A673 (cell line): ENCODE measurements around the gene ARHGAP18. TPM values are rescaled to one million over a fixed set of nuclear protein-coding genes. Genes with fewer than 3 reads are reported as not detected.

Experiments
- BruUV-seq: library from RNA; stranded (reverse); fragments of 400-500 nt; replicated peaks from 2 replicates; lab custom pipeline; 2021; lab: Mats Ljungman, UMichigan
- CTCF ChIA-PET: fragments of 300-600 bp; sonication (Branson Sonifier 250); formaldehyde crosslinking; loops from one replicate; lab custom pipeline; 2022; ENCODE audit warnings: antibody characterized with exemption; lab: Charles Lee
- POLR2A ChIA-PET: fragments of 300-600 bp; sonication (Branson Sonifier 250); formaldehyde crosslinking; loops from one replicate; lab custom pipeline; 2022; ENCODE audit warnings: antibody characterized with exemption; ENCODE audit not compliant: low non-redundant PET; lab: Charles Lee
- DNase-seq: peaks from one replicate; pipeline ENCODE4 v3.0.0-alpha.2; 2015; ENCODE audit warnings: low spot score
- H3K27ac ChIP-seq: fragments of 200-600 bp; sonication (generic); 2 replicates; pipeline ENCODE4 v1.5.1; 2016; ENCODE audit warnings: mixed run types, low read depth, mild to moderate bottlenecking, mixed read lengths, antibody characterized with exemption, low read length; ENCODE audit not compliant: poor library complexity, severe bottlenecking
- H3K27me3 ChIP-seq: fragments of 200-600 bp; sonication (generic); replicated peaks from 2 replicates; pipeline ENCODE4 v1.6.1; 2017; ENCODE audit warnings: mixed run types, low read depth, mild to moderate bottlenecking, mixed read lengths, antibody characterized with exemption, low read length; ENCODE audit not compliant: insufficient read depth, poor library complexity
- H3K36me3 ChIP-seq: fragments of 200-600 bp; sonication (generic); 2 replicates; pipeline ENCODE4 v1.6.1; 2016; ENCODE audit warnings: mixed run types, mild to moderate bottlenecking, mixed read lengths, antibody characterized with exemption, low read length; ENCODE audit not compliant: insufficient read depth, poor library complexity, severe bottlenecking
- H3K4me1 ChIP-seq: fragments of 200-600 bp; sonication (generic); 2 replicates; pipeline ENCODE4 v1.6.1; 2017; ENCODE audit warnings: mixed run types, mild to moderate bottlenecking, mixed read lengths, antibody characterized with exemption, low read length; ENCODE audit not compliant: insufficient read depth, poor library complexity, severe bottlenecking
- H3K4me3 ChIP-seq: fragments of 200-600 bp; sonication (generic); 2 replicates; pipeline ENCODE4 v1.5.1; 2016; ENCODE audit warnings: low read depth, mixed run types, mild to moderate bottlenecking, mixed read lengths, low read length; ENCODE audit not compliant: poor library complexity, severe bottlenecking
- H3K9me3 ChIP-seq: fragments of 200-600 bp; sonication (generic); 2 replicates; pipeline ENCODE4 v1.6.1; 2016; ENCODE audit warnings: mixed run types, low read depth, mild to moderate bottlenecking, mixed read lengths, antibody characterized with exemption, low read length; ENCODE audit not compliant: poor library complexity, severe bottlenecking
- EZH2 ChIP-seq: fragments of 200-600 bp; sonication (generic); IDR thresholded peaks from 2 replicates; pipeline ENCODE4 v1.6.1; 2017; ENCODE audit warnings: borderline replicate concordance, low read depth, mild to moderate bottlenecking, mixed read lengths, antibody characterized with exemption, low read length; ENCODE audit not compliant: poor library complexity, severe bottlenecking
- intact Hi-C: fragments of 100-400 bp; cut with micrococcal nuclease; formaldehyde crosslinking; loops from one replicate; pipeline ENCODE4 v1.10.0; 2022; ENCODE audit not compliant: unreplicated experiment
- total RNA-seq: library from RNA; stranded (reverse); gene quantifications from 2 replicates; pipeline ENCODE4 v1.2.3, GENCODE V29; 2021
- TF ChIP-seq, protein P1 (sequence below): fragments of 300-800, 200-600 bp; sonication (generic); conservative IDR thresholded peaks from 2 replicates; pipeline ENCODE4 v1.5.1; 2017; ENCODE audit warnings: low read depth, mild to moderate bottlenecking, antibody characterized with exemption, low read length, moderate library complexity, mixed read lengths

Gene ARHGAP18
- total RNA-seq, 1 experiment from 2014 or later: 14.2 TPM

GRCh38 chr6:129653746-129654145 lies 56.2 kb downstream of the ARHGAP18 start:
- Histone ChIP-seq H3K27ac (no peak overlapping the region), H3K9me3 (no peaks in the 10 kb centered on the region), H3K27me3 (no peaks in the 10 kb centered on the region), H3K4me1 (peaks cover 19% of the 10 kb centered on the region), H3K36me3 (no peaks in the 10 kb centered on the region), H3K4me3 (no peak overlapping the region)
- ChIA-PET CTCF (no interaction called here), POLR2A (no interaction called here)
- intact Hi-C loops: loop anchor here (5.0 kb wide), 1 partner anchor 46 kb away; no protein-coding TSS in a partner anchor
- BruUV-seq: no TSS peak
- no peak for DNase-seq
- no peak for TF ChIP-seq EZH2
- TF ChIP-seq, protein P1, sequence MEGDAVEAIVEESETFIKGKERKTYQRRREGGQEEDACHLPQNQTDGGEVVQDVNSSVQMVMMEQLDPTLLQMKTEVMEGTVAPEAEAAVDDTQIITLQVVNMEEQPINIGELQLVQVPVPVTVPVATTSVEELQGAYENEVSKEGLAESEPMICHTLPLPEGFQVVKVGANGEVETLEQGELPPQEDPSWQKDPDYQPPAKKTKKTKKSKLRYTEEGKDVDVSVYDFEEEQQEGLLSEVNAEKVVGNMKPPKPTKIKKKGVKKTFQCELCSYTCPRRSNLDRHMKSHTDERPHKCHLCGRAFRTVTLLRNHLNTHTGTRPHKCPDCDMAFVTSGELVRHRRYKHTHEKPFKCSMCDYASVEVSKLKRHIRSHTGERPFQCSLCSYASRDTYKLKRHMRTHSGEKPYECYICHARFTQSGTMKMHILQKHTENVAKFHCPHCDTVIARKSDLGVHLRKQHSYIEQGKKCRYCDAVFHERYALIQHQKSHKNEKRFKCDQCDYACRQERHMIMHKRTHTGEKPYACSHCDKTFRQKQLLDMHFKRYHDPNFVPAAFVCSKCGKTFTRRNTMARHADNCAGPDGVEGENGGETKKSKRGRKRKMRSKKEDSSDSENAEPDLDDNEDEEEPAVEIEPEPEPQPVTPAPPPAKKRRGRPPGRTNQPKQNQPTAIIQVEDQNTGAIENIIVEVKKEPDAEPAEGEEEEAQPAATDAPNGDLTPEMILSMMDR: no peak

DNA sequence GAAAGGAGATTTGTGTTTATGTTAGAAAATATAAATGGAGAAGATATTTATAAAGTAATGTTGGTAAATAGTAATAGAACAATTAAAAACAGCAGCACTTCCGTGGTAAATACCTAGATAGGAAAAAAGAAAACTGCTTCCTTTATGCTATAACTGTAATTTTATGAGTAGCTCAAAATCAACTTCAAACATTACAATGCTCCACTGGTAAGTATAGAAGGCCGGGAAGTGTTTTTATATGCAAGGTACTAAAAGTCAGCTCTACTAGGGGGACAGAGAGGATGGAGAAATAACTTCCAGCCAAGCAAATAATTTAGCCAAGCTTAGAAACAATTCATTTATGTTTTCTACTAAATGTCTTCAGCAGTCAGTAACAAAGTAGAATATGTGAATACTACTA lies 56.7 kb downstream of the ARHGAP18 start:
- no peaks in the 10 kb centered on the region for H3K9me3 ChIP-seq
- H3K36me3 ChIP-seq: no peaks in the 10 kb centered on the region
- no peak for TF ChIP-seq EZH2
- TF ChIP-seq, protein P1: no peak
- intact Hi-C loops: loop anchor here (5.0 kb wide), 1 partner anchor 46 kb away; no protein-coding TSS in a partner anchor
- CTCF ChIA-PET: no interaction called here
- POLR2A ChIA-PET: no interaction called here
- H3K4me3 ChIP-seq: no peak overlapping the region
- H3K27me3 ChIP-seq: no peaks in the 10 kb centered on the region
- H3K27ac ChIP-seq: no peak overlapping the region
- DNase-seq: no peak
- H3K4me1 ChIP-seq: peaks cover 19% of the 10 kb centered on the region
- no TSS peak for BruUV-seq

DNA sequence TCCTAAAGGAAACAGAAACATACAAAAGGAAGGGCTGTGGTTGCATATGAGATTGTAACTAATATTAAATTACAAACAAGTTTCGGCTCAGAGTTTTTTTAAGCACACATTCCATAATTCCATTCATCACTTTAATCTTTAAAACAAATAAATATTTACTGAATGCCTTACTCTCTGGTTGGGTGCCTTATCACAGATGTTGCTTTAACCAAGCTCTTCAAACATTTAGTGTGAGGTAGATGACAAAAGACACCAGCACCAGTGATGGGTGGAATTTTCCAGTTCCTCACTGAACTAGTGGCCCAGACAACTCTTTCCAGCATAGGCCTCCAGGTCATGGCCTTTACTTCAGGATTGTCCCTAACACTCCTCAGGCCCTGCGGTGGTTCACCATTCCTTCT lies 58.7 kb downstream of the ARHGAP18 start:
- POLR2A ChIA-PET: no interaction called here
- no peak for DNase-seq
- H3K9me3 ChIP-seq: no peaks in the 10 kb centered on the region
- peaks cover 10% of the 10 kb centered on the region for H3K4me1 ChIP-seq
- no TSS peak for BruUV-seq
- TF ChIP-seq, protein P1: no peak
- no peak for TF ChIP-seq EZH2
- no peak overlapping the region for H3K27ac ChIP-seq
- H3K4me3 ChIP-seq: no peak overlapping the region
- intact Hi-C loops: loop anchor here (5.0 kb wide), 1 partner anchor 44 kb away; no protein-coding TSS in a partner anchor
- H3K27me3 ChIP-seq: no peaks in the 10 kb centered on the region
- H3K36me3 ChIP-seq: no peaks in the 10 kb centered on the region
- CTCF ChIA-PET: no interaction called here
